OCI-LY7 (cell line): ENCODE measurements around the gene FUNDC2.

Experiments used
- EZH2phosphoT487 ChIP-seq: fragments of 200-600 bp; sonication (generic); IDR thresholded peaks from 2 replicates; pipeline ENCODE4 v1.6.1; 2018; ENCODE audit warnings: low read depth, borderline replicate concordance, mild to moderate bottlenecking, mixed run types, antibody characterized with exemption, low read length, moderate library complexity, mixed read lengths
- TF ChIP-seq, protein P1 (sequence below): fragments of 200-600 bp; sonication (generic); conservative IDR thresholded peaks from 2 replicates; pipeline ENCODE4 v1.5.1; 2014; ENCODE audit warnings: mild to moderate bottlenecking, antibody characterized with exemption, low read length, moderate library complexity, mixed read lengths

DNA sequence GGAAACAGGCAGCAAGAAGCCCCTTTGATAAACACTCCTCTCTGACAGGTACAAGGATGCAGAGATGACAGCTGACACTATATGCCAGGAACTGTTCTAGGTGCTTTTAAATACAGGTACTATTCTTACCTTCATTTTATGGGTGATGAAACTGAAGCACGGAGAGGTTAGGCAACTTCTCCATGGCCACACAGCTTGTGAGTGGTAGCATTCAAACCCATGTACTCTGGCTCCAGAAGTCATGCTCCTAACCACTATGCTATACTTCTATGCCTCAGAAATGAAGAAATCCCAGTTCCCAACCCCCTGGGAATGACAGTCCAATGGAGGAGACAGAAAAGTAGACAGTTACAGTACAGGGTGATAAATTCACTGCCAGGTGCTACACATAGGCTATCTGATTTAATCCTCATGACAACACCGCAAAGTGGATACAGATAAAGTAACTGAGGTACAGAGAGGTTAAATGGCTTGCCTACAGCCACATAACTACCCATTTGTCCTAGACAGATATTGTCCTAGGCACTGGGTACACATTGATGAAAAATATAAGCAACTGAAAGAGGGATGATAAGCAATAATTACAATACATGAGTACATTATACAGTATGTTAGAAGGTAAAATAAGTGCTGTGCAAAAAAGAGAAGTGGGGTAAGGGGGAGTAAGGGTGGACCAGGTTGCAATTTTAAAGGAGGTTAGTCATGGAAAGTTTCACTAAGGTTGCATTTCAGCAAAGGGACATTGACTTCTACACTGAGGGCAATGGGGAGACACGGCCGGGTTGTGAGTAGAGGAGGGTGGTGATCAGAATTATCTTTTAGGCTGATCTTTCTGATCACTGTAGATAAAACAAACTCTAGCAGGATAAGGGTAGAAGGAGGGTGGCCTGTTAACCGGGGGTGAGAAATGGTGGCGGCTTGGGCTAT is 2.5 kb upstream of the FUNDC2 start:
- TF ChIP-seq, protein P1, sequence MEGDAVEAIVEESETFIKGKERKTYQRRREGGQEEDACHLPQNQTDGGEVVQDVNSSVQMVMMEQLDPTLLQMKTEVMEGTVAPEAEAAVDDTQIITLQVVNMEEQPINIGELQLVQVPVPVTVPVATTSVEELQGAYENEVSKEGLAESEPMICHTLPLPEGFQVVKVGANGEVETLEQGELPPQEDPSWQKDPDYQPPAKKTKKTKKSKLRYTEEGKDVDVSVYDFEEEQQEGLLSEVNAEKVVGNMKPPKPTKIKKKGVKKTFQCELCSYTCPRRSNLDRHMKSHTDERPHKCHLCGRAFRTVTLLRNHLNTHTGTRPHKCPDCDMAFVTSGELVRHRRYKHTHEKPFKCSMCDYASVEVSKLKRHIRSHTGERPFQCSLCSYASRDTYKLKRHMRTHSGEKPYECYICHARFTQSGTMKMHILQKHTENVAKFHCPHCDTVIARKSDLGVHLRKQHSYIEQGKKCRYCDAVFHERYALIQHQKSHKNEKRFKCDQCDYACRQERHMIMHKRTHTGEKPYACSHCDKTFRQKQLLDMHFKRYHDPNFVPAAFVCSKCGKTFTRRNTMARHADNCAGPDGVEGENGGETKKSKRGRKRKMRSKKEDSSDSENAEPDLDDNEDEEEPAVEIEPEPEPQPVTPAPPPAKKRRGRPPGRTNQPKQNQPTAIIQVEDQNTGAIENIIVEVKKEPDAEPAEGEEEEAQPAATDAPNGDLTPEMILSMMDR: no peak
- no peak for TF ChIP-seq EZH2phosphoT487
